IMR-90 (cell line): Measurements from ENCODE around the gene SLC10A6. TPM values are rescaled to one million over a fixed set of nuclear protein-coding genes. Genes with fewer than 3 reads are reported as not detected.

Experiments used
- ATAC-seq: fragments of 200-7000 bp; cut with Tn5 transposase; 2 replicates; pipeline ENCODE4 v1.9.1; 2020; ENCODE audit warnings: low read depth, mild to moderate bottlenecking, moderate library complexity
- BruUV-seq: library from RNA; stranded (reverse); fragments of 400-500 nt; replicated peaks from 2 replicates; lab custom pipeline; 2021; lab: Mats Ljungman, UMichigan
- CTCF ChIA-PET: fragments of 300-600 bp; formaldehyde crosslinking; extraction: SDS; loops from one replicate; lab custom pipeline; 2021; ENCODE audit warnings: antibody characterized with exemption; lab: Yijun Ruan, JAX
- POLR2A ChIA-PET: fragments of 300-600 bp; sonication (Branson Sonifier 250); formaldehyde crosslinking; loops from one replicate; lab custom pipeline; 2022; ENCODE audit warnings: antibody characterized with exemption; ENCODE audit not compliant: unreplicated experiment; lab: Charles Lee
- DNase-seq: peaks from one replicate; pipeline ENCODE4 v3.0.0; 2013
- H2AFZ ChIP-seq: replicated peaks from 2 replicates; pipeline ENCODE3; 2013; ENCODE audit warnings: low read length, mild to moderate bottlenecking; ENCODE audit not compliant: poor library complexity
- H2AK5ac ChIP-seq: 2 replicates; pipeline ENCODE4 v1.6.1; 2013; ENCODE audit warnings: low read depth, low read length, inconsistent platforms
- H2AK9ac ChIP-seq: replicated peaks from 2 replicates; pipeline ENCODE3; 2013; ENCODE audit warnings: mild to moderate bottlenecking, low read depth, low read length, moderate library complexity; ENCODE audit not compliant: poor library complexity
- H2BK120ac ChIP-seq: 2 replicates; pipeline ENCODE4 v1.6.1; 2013; ENCODE audit warnings: low read depth, low read length, inconsistent platforms
- H2BK15ac ChIP-seq: 3 replicates; pipeline ENCODE4 v1.6.1; 2013; ENCODE audit warnings: low read depth, low read length, inconsistent platforms
- H2BK20ac ChIP-seq: 2 replicates; pipeline ENCODE4 v1.6.1; 2013; ENCODE audit warnings: low read depth, mild to moderate bottlenecking, inconsistent platforms, low read length, moderate library complexity
- H2BK5ac ChIP-seq: 2 replicates; pipeline ENCODE4 v1.6.1; 2013; ENCODE audit warnings: mild to moderate bottlenecking, low read depth, low read length, inconsistent platforms; ENCODE audit not compliant: poor library complexity, severe bottlenecking
- H3K14ac ChIP-seq: replicated peaks from 2 replicates; pipeline ENCODE4 v1.6.1; 2013; ENCODE audit warnings: low read depth, low read length, inconsistent platforms
- H3K18ac ChIP-seq: 2 replicates; pipeline ENCODE4 v1.6.1; 2013; ENCODE audit warnings: low read depth, low read length, control low read depth
- H3K23ac ChIP-seq: 2 replicates; pipeline ENCODE4 v1.6.1; 2013; ENCODE audit warnings: low read depth, low read length, inconsistent platforms
- H3K27ac ChIP-seq: 2 replicates; pipeline ENCODE4 v1.5.1; 2013; ENCODE audit warnings: mild to moderate bottlenecking, control low read depth, low read length; ENCODE audit not compliant: insufficient read depth
- H3K27me3 ChIP-seq: 2 replicates; pipeline ENCODE4 v1.6.1; 2013; ENCODE audit warnings: low read length; ENCODE audit not compliant: control insufficient read depth, insufficient read depth
- H3K36me3 ChIP-seq: 2 replicates; pipeline ENCODE4 v1.6.1; 2013; ENCODE audit warnings: low read length, mixed read lengths; ENCODE audit not compliant: control insufficient read depth, insufficient read depth
- H3K4ac ChIP-seq: 2 replicates; pipeline ENCODE4 v1.6.1; 2013; ENCODE audit warnings: low read depth, low read length, inconsistent platforms
- H3K4me1 ChIP-seq: 2 replicates; pipeline ENCODE4 v1.6.1; 2013; ENCODE audit warnings: low read length, mixed read lengths; ENCODE audit not compliant: control insufficient read depth, insufficient read depth
- H3K4me2 ChIP-seq: 2 replicates; pipeline ENCODE4 v1.6.1; 2013; ENCODE audit warnings: low read depth, mild to moderate bottlenecking, control low read depth, low read length, moderate library complexity
- H3K4me3 ChIP-seq: 2 replicates; pipeline ENCODE4 v1.5.1; 2013; ENCODE audit warnings: low read depth, mild to moderate bottlenecking, control low read depth, low read length, moderate library complexity; ENCODE audit not compliant: insufficient read depth
- H3K56ac ChIP-seq: 2 replicates; pipeline ENCODE4 v1.6.1; 2013; ENCODE audit warnings: low read length, inconsistent platforms; ENCODE audit not compliant: insufficient read depth; ENCODE audit errors: extremely low read depth
- H3K79me1 ChIP-seq, 2 experiments: 2 replicates each; pipeline ENCODE4 v1.6.1; 2013; ENCODE audit warnings: low read length in 2 of 2, inconsistent platforms in 1 of 2, low read depth in 1 of 2
- H3K9ac ChIP-seq: 2 replicates; pipeline ENCODE4 v1.6.1; 2013; ENCODE audit warnings: low read depth, low read length, control low read depth
- H3K9me1 ChIP-seq: 2 replicates; pipeline ENCODE4 v1.6.1; 2013; ENCODE audit warnings: low read length, inconsistent platforms; ENCODE audit not compliant: insufficient read depth
- H3K9me3 ChIP-seq: 2 replicates; pipeline ENCODE4 v1.6.1; 2013; ENCODE audit warnings: low read length; ENCODE audit not compliant: control insufficient read depth, insufficient read depth
- H4K20me1 ChIP-seq: 2 replicates; pipeline ENCODE4 v1.6.1; 2013; ENCODE audit warnings: low read length, inconsistent platforms; ENCODE audit not compliant: insufficient read depth
- H4K5ac ChIP-seq: 2 replicates; pipeline ENCODE4 v1.6.1; 2013; ENCODE audit warnings: mild to moderate bottlenecking, low read depth, low read length, control low read depth
- H4K8ac ChIP-seq, 2 experiments: 2 replicates each; pipeline ENCODE4 v1.6.1; 2013; ENCODE audit warnings: low read depth in 2 of 2, low read length in 2 of 2, control low read depth in 1 of 2, inconsistent platforms in 1 of 2
- H4K91ac ChIP-seq: 2 replicates; pipeline ENCODE4 v1.6.1; 2013; ENCODE audit warnings: low read depth, low read length, inconsistent platforms; ENCODE audit not compliant: insufficient read depth
- BHLHE40 ChIP-seq: fragments of 150-350 bp; IDR thresholded peaks from 2 replicates; pipeline ENCODE4 v1.6.1; 2016; ENCODE audit warnings: mild to moderate bottlenecking, low read depth, low read length
- CHD1 ChIP-seq: IDR thresholded peaks from 2 replicates; pipeline ENCODE4 v1.6.1; 2012; ENCODE audit warnings: low read depth, low read length, improper control_type of control experiment
- ELK1 ChIP-seq: fragments of 150-350 bp; IDR thresholded peaks from 2 replicates; pipeline ENCODE4 v1.6.1; 2016; ENCODE audit warnings: low read depth, mild to moderate bottlenecking, low read length, moderate library complexity, borderline replicate concordance
- FOS ChIP-seq: fragments of 150-350 bp; IDR thresholded peaks from 2 replicates; pipeline ENCODE4 v1.6.1; 2016; ENCODE audit warnings: low read depth, low read length
- MAFK ChIP-seq: IDR thresholded peaks from 2 replicates; pipeline ENCODE4 v1.6.1; 2012; ENCODE audit warnings: low read depth, low read length, improper control_type of control experiment
- MAZ ChIP-seq: IDR thresholded peaks from 2 replicates; pipeline ENCODE4 v1.6.1; 2012; ENCODE audit warnings: low read depth, mild to moderate bottlenecking, low read length, improper control_type of control experiment, moderate library complexity, borderline replicate concordance
- MXI1 ChIP-seq: IDR thresholded peaks from 2 replicates; pipeline ENCODE4 v1.6.1; 2012; ENCODE audit warnings: low read depth, mild to moderate bottlenecking, low read length, moderate library complexity, borderline replicate concordance
- NFE2L2 ChIP-seq: fragments of 150-350 bp; IDR thresholded peaks from 2 replicates; pipeline ENCODE4 v1.6.1; 2016; ENCODE audit warnings: low read depth, mild to moderate bottlenecking, low read length
- POLR2A ChIP-seq: IDR thresholded peaks from 2 replicates; pipeline ENCODE4 v1.6.1; 2012; ENCODE audit warnings: mild to moderate bottlenecking, low read depth, low read length
- RAD21 ChIP-seq: IDR thresholded peaks from 2 replicates; pipeline ENCODE4 v1.6.1; 2012; ENCODE audit warnings: low read length, improper control_type of control experiment
- RCOR1 ChIP-seq: IDR thresholded peaks from 2 replicates; pipeline ENCODE4 v1.6.1; 2012; ENCODE audit warnings: mild to moderate bottlenecking, low read length, improper control_type of control experiment; ENCODE audit not compliant: insufficient replicate concordance
- RFX5 ChIP-seq: IDR thresholded peaks from 2 replicates; pipeline ENCODE4 v1.8.0; 2012; ENCODE audit warnings: low read depth, mild to moderate bottlenecking, low read length, moderate library complexity
- SMC3 ChIP-seq: fragments of 150-350 bp; IDR thresholded peaks from 2 replicates; pipeline ENCODE4 v1.6.1; 2016; ENCODE audit warnings: low read depth, mild to moderate bottlenecking, antibody characterized with exemption, low read length, moderate library complexity
- USF2 ChIP-seq: fragments of 150-350 bp; IDR thresholded peaks from 2 replicates; pipeline ENCODE4 v1.6.1; 2017; ENCODE audit warnings: mild to moderate bottlenecking, antibody characterized with exemption, low read length, low read depth
- WGBS, 2 experiments: methylation state at CpG; one replicate each; pipeline versions ENCODE4 v1.1.5 to v1.1.7; 2013; ENCODE audit warnings: missing lambda C conversion rate in 2 of 2; ENCODE audit not compliant: insufficient read length in 1 of 2; ENCODE audit errors: extremely low coverage in 2 of 2; 5-methylcytosine and 5-hydroxymethylcytosine counted together
- dilution Hi-C: fragments of 300-500 bp; cut with HindIII; formaldehyde crosslinking; loops from one replicate; pipeline ENCODE4 v1.14.3; 2018; ENCODE audit warnings: low sequenced_read_pairs; ENCODE audit not compliant: unreplicated experiment
- in situ Hi-C: fragments of 300-500 bp; cut with MboI; formaldehyde crosslinking; loops from 3 replicates; pipeline ENCODE4 v1.14.3; 2019; ENCODE audit warnings: low sequenced_read_pairs, inconsistent platforms, mixed read lengths
- intact Hi-C: fragments of 100-400 bp; cut with micrococcal nuclease; formaldehyde crosslinking; loops from 2 replicates; pipeline ENCODE4 v1.10.0; 2022
- polyA plus RNA-seq, 3 experiments: library from polyadenylated mRNA; depleted of rRNA; stranded (reverse); fragments of >200 nt; gene quantifications; 2 replicates each; pipeline ENCODE4 v1.2.3, GENCODE V29; 2012; ENCODE audit warnings: low replicate concordance in 1 of 3
- total RNA-seq: library from RNA; depleted of rRNA; stranded (reverse); fragments of >200 nt; gene quantifications from 2 replicates; pipeline ENCODE4 v1.2.3, GENCODE V29; 2012

SLC10A6 gene
- total and polyA plus RNA-seq, 2 of the 4 experiments (the other 2 are of a cell fraction) = not detected

- TF ChIP-seq CHD1 = no peak
- no peak for TF ChIP-seq MXI1
- no peak for TF ChIP-seq MAFK
- no peak for TF ChIP-seq ELK1
- no peak for TF ChIP-seq SMC3
- TF ChIP-seq RFX5 = no peak
- no peak for TF ChIP-seq RAD21
- TF ChIP-seq POLR2A = no peak
- no peak for TF ChIP-seq USF2
- no peak for TF ChIP-seq BHLHE40
- no peak for TF ChIP-seq FOS
- TF ChIP-seq MAZ = no peak
- no peak for TF ChIP-seq NFE2L2
- no peak for TF ChIP-seq RCOR1
- no CpG with 5 or more reads among the region's 1 CpG for WGBS, 2 experiments
- H3K9me1 ChIP-seq = peaks cover 5% of the 10 kb centered on the region; the same call in 1 of the 2 replicates
- no TSS peak for BruUV-seq
- H3K4ac ChIP-seq = peak overlapping the region; percentile 49; the same call in 1 of the 2 replicates
- in situ Hi-C loops (no loop called here), intact Hi-C loops (no loop called here), dilution Hi-C loops (no loop called here)
- no peaks in the 10 kb centered on the region for H3K9me3 ChIP-seq
- H2AK9ac ChIP-seq = no peak overlapping the region
- H3K4me2 ChIP-seq = peak overlapping the region; percentile 51; the same call in 1 of the 2 replicates
- H2AFZ ChIP-seq = no peak overlapping the region
- peak overlapping the region; percentile 92 for H2BK5ac ChIP-seq
- H3K56ac ChIP-seq = no peak overlapping the region
- peak overlapping the region; percentile 11; the same call in 1 of the 3 replicates for H2BK15ac ChIP-seq
- POLR2A ChIA-PET = interaction anchor here (1.4 kb wide), 1 partner anchor 9 kb away, joined by 6 read pairs; no protein-coding TSS in a partner anchor
- peak overlapping the region; percentile 66 for H2BK120ac ChIP-seq
- DNase-seq = peak; percentile 44
- H3K4me1 ChIP-seq = peaks cover 8% of the 10 kb centered on the region
- no peaks in the 10 kb centered on the region for H3K27me3 ChIP-seq
- peak overlapping the region; percentile 77 for H3K23ac ChIP-seq
- H3K14ac ChIP-seq = peak overlapping the region; percentile 54; the same call in 1 of the 2 replicates
- peak overlapping the region; percentile 3; the same call in 1 of the 2 replicates for H3K27ac ChIP-seq
- CTCF ChIA-PET = interaction anchor here (0.6 kb wide), 1 partner anchor 55 kb away, joined by 3 read pairs; no protein-coding TSS in a partner anchor
- H2BK20ac ChIP-seq = peak overlapping the region; percentile 30; the same call in 1 of the 2 replicates
- H3K9ac ChIP-seq = no peak overlapping the region
- H4K5ac ChIP-seq = peak overlapping the region; percentile 3; the same call in 1 of the 2 replicates
- H4K8ac ChIP-seq = peak overlapping the region in 1 of 2 experiments; percentile 42; a peak in 2 of 4 replicates
- no peaks in the 10 kb centered on the region; the same call in 1 of the 2 replicates for H4K20me1 ChIP-seq
- no peak overlapping the region; the same call in 1 of the 2 replicates for H4K91ac ChIP-seq
- no peaks in the 10 kb centered on the region for H3K36me3 ChIP-seq
- peak overlapping the region; percentile 13; the same call in 1 of the 2 replicates for H3K18ac ChIP-seq
- H3K79me1 ChIP-seq = no peaks in the 10 kb centered on the region
- peak; percentile 82 for ATAC-seq
- H3K4me3 ChIP-seq = no peak overlapping the region
- peak overlapping the region; percentile 25; the same call in 1 of the 2 replicates for H2AK5ac ChIP-seq
These were observed 8.3 kb downstream of the SLC10A6 start for GRCh38 chr4:86840858-86841257.
